ENCODE results near the gene ST3GAL6.

DNA sequence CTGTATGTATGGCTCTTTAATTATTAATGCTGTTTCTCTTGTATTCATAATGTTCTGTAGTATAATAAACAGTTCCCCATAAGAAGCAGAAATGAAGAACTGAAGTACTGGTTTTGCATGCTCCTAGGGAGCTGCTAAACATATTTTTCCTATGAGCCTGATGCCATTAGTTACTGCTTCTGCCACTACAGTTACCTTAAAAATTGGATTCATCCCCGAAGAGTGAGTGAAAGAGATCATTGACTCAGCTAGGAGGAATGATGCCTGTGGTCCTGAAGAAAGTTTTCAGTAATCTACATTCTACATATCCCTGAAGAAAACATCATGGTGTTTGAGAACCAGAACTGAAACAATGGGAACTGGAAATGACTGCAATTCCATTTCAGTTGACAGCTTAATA is 37.1 kb upstream of the ST3GAL6 start:
- TF ChIP-seq CTCF (IDR thresholded peaks at IDR 0.05) (no peak), EP300 (IDR thresholded peaks at IDR 0.05) (no peak), POLR2AphosphoS5 (IDR thresholded peaks at IDR 0.05) (no peak)

All from sigmoid colon (tissue), 4 donors.